Measurements from ENCODE around the gene MEF2C.
"Not testable (repeated sequence)": the region's sequence is repeated elsewhere in the genome, so short reads cannot be mapped to it uniquely, and the experiment has no call there.

MEF2C gene

DNA sequence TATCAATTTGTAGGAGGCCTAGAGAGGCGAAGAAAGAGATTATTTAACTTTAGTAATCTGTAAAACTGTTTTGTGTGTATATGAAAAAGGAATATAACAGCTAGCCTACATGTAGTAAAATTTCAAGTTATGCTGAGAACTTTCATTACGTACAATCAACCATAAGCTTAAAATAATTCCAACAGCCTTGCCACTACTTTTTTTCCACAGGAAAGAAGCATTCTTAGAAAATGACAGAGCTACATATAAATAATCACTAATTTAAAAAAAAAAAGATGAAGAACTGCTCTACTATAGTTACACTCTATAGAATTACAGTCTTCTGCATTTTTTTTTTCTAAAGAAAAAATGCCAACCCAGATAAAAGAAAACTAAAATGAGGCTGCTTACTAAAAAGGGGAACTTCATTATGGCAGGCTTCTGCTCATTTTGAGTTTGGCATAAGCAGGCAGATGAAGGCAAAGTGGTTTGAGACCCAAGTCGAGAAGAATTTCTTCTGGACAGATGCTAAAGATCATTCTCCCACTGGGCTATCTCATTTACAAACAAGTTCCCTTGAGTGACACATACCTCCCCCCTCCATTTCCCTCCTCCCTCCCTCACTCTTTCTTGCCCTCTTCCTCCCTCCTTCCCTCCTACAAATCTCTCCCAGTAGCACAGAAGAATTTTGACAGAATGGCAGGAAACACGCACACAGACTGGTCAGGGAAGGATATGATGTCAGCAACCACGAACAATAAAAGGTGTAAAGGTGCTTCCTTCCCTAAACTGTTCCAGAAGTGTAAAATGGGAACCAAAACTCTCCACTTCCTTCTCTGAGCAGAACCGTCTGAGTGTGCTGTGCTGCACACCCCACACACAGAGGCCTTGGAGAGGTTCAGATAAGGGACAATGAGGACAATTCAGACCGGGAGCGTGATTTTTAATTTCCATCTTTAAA, 56.1 kb downstream of the MEF2C start:
- no peak for DNase-seq

DNA sequence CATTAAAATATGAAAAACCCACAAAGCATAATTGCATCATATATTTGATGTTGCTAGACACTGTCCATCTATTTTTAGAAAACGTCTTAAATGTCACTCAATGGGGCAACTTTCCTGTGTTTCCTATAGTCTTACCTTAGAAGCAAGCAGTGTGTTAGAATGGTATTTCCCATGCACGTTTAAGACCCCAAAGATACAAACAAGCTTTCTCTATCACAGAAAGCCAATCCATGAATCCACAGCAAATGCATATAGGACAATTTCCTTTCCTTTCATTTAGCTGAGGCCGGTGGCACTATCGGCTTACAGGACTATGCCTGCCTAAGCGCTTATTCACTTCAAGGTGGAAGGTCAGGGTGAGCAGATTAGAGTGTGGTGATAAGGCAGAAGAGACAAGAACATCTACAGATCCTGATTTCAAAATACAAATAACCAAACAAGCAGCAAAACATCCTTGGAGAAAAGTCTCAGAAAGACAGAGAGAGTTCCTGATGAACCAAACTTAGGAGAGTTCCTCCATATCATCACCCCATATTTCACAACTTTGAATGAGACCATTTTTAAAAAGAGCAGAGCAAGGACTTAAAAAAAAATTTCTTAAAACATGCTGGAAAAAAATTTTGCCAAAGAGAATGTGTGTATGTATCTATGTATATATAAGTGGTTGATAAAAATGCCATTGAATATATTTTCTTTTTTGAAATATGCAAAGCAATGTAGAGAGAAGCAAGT, 57.2 kb downstream of the MEF2C start:
- DNase-seq: no peak

DNA sequence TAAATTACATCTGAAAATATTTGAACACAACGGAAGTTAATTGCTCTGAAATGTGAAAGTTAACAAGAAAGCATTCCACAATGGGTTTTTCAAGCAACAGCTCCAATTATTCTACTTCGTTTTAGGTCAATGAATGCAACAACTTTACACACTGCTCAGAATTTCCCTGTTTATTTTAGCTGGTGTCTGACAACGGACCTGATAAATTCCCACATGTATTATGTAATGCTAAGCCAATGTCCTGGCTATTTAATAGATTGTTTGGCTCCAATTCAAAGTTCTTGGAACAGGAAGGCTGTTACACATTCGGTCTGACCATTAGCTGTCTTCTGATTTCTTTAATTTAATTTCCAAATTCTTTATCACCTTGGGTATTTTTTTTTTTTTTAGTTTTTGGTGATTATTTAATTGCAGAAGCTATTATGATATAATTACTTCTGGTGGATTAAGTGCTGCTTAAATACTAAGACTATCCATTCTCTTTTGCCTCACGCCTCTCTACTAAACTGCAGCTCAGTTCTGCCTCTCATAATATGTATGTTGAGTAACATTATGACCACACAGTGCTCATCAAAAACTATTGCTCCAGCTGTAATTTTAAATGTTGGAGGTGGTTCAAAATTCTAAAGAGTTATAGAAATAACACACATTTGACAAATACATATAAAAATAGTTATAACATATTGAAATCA, 57.9 kb downstream of the MEF2C start:
- DNase-seq: no peak

DNA sequence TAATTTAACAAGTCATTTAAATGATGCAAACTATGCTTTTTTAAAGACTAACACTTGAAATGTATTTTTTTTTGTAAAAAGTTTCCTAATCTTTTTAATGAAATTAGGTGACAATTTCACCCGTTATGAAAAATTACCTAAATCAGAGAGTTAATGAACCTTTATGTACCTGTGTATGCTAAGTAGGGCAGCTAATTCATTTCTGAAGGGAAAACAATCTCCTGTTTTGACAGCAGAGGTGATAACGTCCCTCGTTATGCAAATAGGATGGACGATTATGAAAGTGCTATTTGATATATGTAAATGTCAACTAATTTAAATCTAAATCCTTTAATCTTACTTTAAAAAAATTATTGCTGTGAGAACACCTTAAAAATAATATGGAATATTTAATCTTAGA, 58.8 kb downstream of the MEF2C start:
- no peak for DNase-seq

DNA sequence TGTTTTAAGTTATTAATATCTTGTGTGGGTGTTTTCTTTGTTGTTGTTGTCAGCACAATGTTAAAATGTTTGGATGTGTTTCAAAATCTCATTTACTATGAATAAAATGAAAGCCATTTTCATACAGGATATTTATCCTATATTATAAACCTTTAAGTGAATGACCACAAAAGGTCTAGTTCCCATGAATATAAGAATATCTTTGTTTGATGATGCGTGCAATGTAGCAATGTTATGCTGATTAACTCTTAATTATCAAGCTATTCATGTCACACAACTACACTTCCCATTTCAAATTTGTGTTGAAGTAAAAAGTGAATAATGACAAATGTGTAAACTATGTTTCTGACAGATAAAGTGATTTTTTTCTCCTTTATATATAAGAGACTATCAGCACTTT, 59.8 kb downstream of the MEF2C start:
- DNase-seq: no peak

DNA sequence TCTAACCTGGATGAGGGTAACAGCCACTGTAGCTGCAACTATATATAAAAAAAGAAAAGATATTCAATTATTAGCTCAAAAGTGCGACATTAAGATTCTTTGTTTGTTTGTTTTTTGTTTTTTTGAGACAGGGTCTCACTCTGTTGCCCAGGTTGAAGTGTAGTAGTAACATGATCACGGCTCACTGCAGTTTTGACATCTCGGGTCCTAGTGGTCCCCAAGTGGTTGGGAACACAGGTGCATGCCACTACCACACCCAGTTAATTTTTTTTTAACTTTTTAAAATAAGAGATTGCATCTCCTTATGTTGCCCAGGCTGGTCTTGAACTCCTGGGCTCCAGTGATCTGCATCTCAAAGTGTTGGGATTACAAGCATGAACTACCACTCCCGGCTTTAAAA, 61.8 kb downstream of the MEF2C start:
- DNase-seq: no peak

DNA sequence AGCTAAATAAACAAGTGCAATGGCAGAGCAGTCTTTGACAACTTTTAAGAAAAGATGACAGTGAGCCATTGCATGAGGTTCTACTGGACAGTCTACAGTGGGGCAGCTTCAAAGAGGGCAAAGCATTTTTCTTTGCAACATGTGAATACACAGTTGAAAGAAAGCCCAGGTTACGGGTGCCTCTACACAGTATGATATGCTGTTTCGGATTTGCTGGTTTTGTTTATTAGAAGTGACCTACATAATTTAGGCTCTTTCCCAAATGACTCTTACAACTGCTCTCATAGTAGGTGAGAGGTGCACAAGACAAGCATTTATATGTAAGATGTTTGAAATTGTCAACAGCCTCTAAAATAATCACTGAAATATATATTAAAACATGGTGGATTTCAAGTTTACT, 62.4 kb downstream of the MEF2C start:
- DNase-seq: no peak

DNA sequence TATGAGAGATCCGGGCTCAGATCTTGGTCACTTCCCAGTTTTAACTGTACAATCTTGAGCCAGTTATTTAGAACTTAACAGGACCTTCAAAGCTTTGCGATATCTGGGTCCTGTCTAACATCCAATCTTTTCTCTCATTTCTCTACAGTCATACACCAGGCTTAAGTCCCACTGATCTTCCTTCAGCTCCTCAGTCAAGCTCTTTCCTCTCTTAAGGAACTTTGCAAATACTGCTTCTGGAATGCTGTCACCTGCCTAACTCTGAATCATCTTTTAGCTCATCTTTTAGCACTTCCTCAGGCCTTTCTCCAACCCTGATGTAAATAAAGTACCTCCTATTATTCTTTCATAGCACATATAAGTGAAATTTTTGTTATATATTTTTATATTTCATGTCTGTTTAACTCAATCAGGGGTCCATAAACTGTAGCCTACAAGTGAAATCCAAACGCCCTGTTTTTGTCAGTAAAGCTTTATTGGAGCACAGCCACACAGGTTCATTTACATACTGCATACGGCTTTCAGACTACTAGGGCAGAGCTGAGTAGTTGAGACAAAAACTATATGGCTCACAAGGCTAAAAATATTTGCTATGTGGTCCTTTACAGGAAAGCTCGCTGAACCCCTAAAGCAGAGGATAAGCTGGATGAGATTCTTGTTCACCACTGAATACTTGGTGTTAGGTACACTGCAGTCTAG, 63.5 kb downstream of the MEF2C start:
- DNase-seq: no peak

DNA sequence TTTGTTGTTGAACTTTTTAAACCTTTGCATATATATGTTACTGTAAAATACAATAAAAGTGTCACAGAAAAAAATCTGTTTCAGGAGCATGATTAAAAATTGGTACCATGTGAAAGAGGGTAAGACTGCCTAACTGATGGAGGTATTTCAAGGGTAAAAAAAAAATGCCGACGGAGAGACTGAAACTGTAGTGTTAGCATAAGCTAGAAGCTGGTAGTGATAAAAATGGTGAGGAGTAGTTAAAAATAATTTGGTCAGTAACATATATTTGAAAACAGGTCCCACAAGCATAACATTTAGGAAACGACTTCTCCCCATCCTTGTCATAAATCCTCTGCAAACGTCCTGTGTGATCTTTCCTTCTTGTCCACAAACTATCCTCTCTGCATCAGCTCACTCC, 64.7 kb downstream of the MEF2C start:
- DNase-seq: no peak

DNA sequence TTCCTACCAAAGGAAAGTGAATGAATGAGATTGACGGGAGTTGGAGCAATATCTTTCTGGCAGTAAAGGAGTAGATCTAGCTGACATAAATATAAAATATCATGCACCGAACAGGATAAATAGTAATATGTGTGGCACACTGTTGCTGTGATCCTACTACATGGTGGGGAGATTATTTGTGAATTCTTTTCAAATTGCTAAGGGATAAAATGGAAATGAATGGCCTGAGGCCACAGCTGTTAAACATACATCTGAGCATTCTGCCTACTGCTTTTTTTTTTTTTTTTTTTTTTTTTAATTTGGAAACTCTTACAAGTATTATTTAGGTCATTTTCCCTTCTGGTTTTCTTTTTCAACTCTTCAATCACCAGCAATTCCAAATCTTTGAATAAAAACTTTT, 66.8 kb downstream of the MEF2C start:
- DNase-seq: no peak

DNA sequence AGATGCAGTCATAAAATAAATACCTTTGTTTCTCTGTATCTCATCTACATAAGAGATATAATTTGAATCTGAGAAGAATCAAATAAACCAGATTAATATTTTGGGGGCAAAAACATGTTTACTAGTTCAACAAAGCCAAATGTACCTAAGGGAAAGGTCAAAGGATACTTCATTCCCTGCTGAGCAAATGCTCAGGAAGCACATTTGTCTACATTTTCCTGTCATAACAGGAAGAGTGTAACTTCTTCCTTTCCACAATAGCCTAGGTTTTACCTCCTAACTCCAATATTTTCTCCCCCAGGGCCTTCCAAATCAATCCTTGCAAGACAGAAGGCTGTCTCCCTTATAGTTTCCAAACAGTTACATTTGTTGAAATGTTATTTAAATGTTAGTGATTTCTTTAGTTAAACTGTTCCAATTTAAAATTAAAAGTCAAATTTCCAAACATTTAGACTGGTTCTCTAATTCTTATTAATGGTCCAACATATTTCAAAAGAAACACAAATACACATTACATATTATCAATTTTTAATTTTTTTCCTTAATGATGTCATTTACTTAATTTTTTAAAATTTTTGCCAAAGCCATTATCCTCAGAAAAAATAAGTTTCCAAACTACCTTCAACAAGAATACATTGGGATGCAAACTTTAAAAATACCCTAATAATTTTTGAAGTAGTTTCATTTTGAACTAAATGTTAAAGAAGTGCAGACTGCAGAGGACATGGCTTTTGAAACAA, 67.8 kb downstream of the MEF2C start:
- DNase-seq: no peak

DNA sequence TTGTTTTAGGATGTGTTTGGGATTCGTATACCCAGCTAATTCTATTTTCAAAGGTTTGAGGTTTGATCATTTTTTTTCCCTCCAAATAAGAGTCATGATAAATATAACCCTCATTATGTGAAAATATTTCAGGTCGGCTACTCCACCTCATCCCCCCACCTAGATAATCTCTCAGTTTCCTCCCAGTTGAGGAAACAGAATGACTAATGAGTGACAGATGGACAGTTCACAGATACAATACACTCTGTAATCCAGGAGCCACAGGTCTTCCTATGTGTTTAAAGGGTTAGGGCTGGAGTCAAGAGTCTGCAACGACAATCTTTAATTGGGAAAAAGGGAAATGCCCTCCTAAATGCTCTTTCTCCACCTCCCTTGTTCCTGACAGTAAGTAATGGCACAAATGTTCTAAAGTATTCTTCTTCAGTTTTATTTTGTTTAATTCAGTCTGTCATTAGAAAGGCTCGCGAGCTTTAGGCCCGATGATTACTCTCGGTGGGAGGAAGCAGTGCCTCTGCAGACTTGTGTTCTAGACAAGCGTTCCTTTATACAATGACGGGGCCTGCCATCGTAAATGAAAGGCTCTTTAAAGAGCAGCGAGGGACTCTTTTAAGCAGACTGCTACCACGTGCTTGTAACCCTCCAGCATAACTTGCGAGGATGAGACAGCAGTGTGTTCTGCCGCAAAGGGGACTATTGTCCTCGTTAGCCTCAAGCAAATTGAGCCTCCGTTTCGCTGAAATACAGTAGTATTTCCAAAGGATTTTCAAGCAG, 69.0 kb downstream of the MEF2C start:
- no peak for DNase-seq

DNA sequence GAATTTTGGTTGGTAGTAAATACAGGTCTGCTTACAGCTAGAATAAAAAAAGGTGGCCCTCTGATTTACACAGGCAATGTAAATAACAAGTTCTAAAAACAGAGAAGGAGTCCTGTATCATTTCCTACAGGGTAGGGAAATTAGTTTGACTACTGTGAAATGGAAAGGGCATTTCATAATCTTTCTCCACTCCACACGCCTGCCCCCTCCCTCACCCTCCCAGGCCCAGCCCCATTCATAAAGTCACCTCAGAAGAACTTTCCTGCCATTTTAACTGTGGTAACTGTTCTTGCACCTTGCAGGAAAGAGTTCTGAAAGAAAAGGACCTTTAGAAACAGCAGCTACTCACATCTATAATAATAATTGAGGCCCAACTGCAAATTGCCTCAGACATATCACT, 69.7 kb downstream of the MEF2C start:
- DNase-seq: no peak

DNA sequence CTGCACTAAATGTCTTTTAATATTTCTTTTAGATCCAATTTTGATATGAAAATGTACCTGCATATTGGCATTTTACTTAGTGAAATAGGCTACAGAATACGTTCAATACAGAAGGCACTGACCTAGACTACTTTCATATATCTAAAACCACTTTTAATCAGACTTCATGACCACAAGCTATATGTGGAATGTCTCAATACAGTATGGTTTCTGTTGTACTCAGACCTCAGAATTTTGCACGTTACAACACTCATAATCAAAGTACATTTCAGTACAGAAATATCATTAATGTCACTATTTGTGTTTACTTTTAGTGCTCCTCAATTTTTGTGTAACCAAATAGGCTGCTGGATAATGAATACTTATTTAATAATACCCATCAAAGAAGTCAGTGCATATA, 74.8 kb downstream of the MEF2C start:
- DNase-seq: no peak

DNA sequence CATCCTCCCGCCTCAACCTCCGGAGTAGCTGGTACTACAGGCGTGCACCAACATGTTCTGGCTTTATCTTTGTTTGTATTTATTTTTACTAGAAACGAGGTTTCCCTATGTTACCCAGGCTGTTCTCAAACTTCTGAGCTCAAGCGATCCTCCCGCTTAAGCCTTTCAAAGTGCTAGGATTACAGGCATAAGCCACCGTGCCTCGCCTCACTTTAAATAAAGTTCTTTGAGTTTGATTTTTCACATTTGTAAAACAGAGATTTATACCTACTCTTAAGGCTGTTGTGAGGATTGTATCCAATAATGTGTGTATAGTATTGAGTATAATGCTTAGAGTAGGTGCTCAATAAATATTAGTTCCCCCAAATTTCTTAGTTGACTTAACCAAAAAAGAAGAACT, 75.7 kb downstream of the MEF2C start:
- no peak for DNase-seq

DNA sequence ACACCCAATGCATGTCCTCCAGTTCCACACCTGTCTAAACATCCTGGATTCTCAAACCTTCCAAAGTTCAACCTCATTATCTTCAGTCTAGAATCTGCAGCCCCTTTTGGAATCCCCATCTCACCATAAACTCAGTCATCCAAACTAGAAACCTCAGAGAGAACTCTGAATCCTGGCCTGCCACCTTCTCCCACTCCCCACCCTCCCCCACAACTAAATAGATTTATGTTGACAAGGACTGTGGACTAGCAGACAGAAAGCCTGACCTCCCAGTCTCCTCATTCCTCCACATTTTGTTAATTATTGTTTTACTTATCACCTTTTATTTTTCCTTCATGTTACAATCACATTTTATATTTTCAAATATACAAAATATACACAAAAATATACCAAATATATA, 76.6 kb downstream of the MEF2C start:
- no peak for DNase-seq

DNA sequence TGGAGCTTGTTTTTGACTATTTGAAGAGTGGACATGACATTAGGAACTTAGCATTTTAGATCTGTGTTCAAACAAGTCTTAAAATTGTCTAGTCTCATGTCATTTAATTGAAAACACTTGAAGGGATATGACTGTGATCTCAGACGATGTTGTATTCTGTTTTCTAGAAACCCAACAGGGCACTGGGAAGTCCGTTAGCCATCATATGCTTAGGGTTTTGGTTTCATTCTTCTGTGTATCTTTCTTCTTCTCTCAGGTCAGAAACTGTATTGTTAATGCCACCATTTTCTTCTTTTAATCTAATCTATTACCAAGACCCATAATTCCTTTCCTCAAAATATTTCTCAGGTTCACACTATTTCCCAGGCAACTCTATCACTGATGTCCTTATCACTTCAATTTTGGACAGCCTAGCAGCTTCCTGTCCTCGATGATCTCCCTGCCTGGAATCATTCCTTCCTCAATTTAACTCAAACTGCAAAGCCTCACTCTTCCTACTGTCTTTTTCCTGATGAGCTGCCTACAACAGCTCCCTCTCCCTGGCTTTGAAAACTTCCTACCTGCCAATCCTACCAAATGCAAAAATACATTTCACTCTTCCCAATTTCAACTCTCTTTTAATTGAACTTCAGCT, 77.7 kb downstream of the MEF2C start:
- DNase-seq: no peak

DNA sequence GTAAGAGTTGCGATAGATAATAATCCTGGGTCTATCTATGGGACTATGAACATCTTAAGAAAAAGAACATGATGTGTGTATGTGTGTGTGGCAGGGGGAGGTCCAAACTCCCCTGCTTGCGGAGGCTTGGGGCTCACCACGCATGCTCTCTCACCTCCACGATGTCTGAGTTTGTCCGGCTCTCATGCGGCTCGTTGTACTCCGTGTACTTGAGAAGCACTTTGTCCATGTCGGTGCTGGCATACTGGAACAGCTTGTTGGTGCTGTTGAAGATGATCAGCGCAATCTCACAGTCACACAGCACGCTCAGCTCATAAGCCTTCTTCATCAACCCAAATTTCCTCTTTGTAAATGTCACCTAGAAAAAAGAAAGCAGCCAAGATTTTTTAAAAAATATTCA, 78.5 kb downstream of the MEF2C start:
- DNase-seq: no peak

DNA sequence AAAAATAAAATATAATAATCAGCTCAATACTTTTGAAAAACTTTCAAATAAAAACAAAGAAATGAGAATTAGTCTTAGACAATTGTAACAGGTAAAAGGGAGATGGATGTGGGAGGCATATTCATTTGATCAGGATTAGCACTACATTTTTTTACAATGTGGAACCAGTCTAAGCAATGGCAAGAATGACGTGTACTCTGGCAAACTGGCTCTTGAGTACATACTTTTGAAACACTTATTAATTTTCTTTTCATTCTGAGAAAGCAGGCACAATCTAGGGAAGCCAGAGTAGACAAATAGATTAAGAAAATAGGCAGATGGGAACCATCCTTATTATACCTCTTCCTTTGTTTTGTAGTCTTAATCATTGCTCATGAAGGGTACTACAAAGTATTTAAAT, 79.7 kb downstream of the MEF2C start:
- no peak for DNase-seq

DNA sequence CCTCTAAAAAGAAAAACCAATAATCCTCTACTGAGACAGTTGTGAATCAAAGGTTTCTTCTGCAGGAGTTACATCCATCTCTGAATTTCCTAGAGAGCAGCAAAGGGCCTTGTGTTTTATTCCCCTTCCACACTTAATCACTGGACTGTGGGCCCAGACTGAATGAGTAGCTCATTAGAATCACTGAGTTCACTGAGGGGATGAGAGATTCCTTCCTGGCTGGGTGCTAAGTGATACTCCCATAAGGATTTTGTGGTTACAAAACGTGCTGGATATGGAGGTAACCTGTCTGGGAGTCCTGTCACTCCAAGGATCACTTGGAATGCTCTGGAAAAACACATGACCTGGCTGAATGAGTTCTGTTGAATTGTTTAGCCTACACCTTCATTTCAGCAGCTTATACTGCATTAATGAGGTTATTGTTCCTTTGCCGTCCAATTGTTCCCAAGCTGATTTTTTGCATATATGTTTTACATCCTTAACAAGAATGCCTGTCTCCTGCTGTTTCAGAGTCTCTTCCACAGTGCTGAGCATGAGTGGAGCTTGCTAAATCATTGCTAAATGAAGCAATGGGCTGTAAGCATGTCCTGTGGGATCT, 82.9 kb downstream of the MEF2C start:
- DNase-seq: no peak

DNA sequence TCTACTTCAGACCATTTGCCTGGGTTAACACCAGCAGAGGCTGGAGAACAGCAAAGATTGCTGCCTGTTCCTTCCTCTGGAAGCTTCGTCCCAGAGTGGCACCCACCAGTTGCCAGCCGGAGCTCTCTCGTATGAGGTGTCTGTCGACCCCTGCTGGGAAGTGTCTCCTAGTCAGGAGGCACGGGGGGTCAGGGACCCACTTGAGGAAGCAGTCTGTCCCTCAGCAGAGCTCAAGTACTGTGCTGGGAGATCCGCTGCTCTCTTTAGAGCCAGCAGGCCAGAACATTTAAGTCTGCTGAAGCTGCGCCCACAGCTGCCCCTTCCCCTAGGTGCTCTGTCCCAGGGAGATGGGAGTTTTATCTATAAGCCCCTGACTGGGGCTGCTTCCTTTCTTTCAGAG, 84.1 kb downstream of the MEF2C start:
- DNase-seq: not testable (repeated sequence)
